Esophagus squamous epithelium (tissue), 5 donors: ENCODE measurements around the gene RNF112. TPM values are rescaled to one million over a fixed set of nuclear protein-coding genes. Genes with fewer than 3 reads are reported as not detected.
"Not testable (repeated sequence)": the region's sequence is repeated elsewhere in the genome, so short reads cannot be mapped to it uniquely, and the experiment has no call there.

Experiments used
- DNase-seq: peaks from one replicate; lab custom pipeline; 2025; lab: John Stamatoyannopoulos, UW
- H3K27ac ChIP-seq, 4 donors: fragments of 200-600 bp; sonication (generic); one replicate each; pipeline ENCODE4 v1.5.1; 2016 to 2019; ENCODE audit warnings: mild to moderate bottlenecking in 1 of 4
- H3K27me3 ChIP-seq, 4 donors: fragments of 200-600 bp; sonication (generic); 1 replicate in 3 of 4; 2 replicates in 1 of 4; pipeline versions ENCODE4 v1.5.1 to v1.6.0; 2017 to 2021; ENCODE audit warnings: antibody characterized with exemption in 1 of 4
- H3K36me3 ChIP-seq, 3 donors: fragments of 200-600 bp; sonication (generic); one replicate each; pipeline ENCODE4 v1.5.1; 2016 to 2019
- H3K4me1 ChIP-seq, 3 donors: fragments of 200-600 bp; sonication (generic); one replicate each; pipeline ENCODE4 v1.5.1; 2017 to 2019
- H3K4me3 ChIP-seq, 4 donors: fragments of 200-600 bp; sonication (generic); 1 replicate in 3 of 4; 2 replicates in 1 of 4; pipeline ENCODE4 v1.5.1; 2016 to 2019; ENCODE audit warnings: mild to moderate bottlenecking in 2 of 4, moderate library complexity in 1 of 4
- H3K9me3 ChIP-seq, 3 donors: fragments of 200-600 bp; sonication (generic); one replicate each; pipeline ENCODE4 v1.5.1; 2016 to 2019
- POLR2A ChIP-seq, 4 donors: fragments of 450-650 bp; IDR thresholded peaks; one replicate each; pipeline ENCODE4 v1.6.1; 2017; ENCODE audit warnings: antibody characterized with exemption in 4 of 4, mild to moderate bottlenecking in 4 of 4, moderate library complexity in 3 of 4
- WGBS, 2 donors: methylation state at CpG; one replicate each; pipeline ENCODE4 v1.1.5; 2018; 5-methylcytosine and 5-hydroxymethylcytosine counted together
- intact Hi-C: fragments of 100-400 bp; cut with DNase I; formaldehyde crosslinking; loops from one replicate; pipeline ENCODE4 v1.15.0; 2022
- small RNA-seq, 4 donors: library from RNA; depleted of rRNA; stranded (forward); fragments of <200 nt; gene quantifications; one replicate each; pipeline ENCODE3, GENCODE V24; 2016
- total RNA-seq, 4 donors: library from RNA; depleted of rRNA; stranded (reverse); fragments of >200 nt; gene quantifications; one replicate each; pipeline ENCODE4 v1.1.0, GENCODE V29; 2016
- TF ChIP-seq, protein P1 (sequence below), 6 experiments: fragments of 450-650 bp in 4 of 6; fragments of 200-600 bp in 2 of 6; sonication (generic) in 2 of 6; IDR thresholded peaks; one replicate each; pipeline ENCODE4 v1.5.1; 2016 to 2019; ENCODE audit warnings: antibody characterized with exemption in 6 of 6, mild to moderate bottlenecking in 4 of 6, moderate library complexity in 4 of 6
- donor health status: DM: yes; HTN: yes; CAD: no.

The RNF112 gene
- total RNA-seq, 4 donors from 2014 or later: 0.45 to 1.5 (median 0.92) TPM; not detected in 1

DNA sequence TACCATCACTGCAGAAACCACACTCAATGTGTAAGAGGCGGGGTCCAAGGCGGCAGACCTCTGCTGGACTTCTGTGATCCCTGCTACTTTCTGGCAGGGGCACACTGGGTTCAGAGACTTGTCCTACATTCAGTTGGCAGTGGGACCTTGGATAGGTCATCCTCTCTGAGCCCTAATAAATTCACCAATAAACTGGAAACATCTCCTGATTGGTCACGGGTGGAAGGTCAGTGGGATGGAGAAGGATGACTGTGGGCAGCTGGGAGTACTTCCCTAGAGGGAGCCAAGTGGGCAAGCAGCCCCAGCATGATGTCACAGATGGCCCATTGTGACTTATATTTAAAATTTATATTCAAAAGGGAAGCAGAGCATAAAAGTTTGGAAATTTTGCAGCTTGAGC lies 49.7 kb downstream of the RNF112 start:
- no peak overlapping the region for H3K27ac ChIP-seq
- H3K9me3 ChIP-seq: no peaks in the 10 kb centered on the region
- no peak for DNase-seq
- WGBS, 2 donors: 75 to 94% methylated on average over 3 of the region's 3 CpGs
- no peak for TF ChIP-seq POLR2A (IDR thresholded peaks at IDR 0.05)
- TF ChIP-seq, protein P1, sequence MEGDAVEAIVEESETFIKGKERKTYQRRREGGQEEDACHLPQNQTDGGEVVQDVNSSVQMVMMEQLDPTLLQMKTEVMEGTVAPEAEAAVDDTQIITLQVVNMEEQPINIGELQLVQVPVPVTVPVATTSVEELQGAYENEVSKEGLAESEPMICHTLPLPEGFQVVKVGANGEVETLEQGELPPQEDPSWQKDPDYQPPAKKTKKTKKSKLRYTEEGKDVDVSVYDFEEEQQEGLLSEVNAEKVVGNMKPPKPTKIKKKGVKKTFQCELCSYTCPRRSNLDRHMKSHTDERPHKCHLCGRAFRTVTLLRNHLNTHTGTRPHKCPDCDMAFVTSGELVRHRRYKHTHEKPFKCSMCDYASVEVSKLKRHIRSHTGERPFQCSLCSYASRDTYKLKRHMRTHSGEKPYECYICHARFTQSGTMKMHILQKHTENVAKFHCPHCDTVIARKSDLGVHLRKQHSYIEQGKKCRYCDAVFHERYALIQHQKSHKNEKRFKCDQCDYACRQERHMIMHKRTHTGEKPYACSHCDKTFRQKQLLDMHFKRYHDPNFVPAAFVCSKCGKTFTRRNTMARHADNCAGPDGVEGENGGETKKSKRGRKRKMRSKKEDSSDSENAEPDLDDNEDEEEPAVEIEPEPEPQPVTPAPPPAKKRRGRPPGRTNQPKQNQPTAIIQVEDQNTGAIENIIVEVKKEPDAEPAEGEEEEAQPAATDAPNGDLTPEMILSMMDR (IDR thresholded peaks at IDR 0.05): no peak
- no peaks in the 10 kb centered on the region for H3K27me3 ChIP-seq
- no peaks in the 10 kb centered on the region for H3K36me3 ChIP-seq
- H3K4me1 ChIP-seq: peaks cover 3 to 58% (median 26%) of the 10 kb centered on the region in 3 donors
- intact Hi-C loops: no loop called here
- no peak overlapping the region for H3K4me3 ChIP-seq

DNA sequence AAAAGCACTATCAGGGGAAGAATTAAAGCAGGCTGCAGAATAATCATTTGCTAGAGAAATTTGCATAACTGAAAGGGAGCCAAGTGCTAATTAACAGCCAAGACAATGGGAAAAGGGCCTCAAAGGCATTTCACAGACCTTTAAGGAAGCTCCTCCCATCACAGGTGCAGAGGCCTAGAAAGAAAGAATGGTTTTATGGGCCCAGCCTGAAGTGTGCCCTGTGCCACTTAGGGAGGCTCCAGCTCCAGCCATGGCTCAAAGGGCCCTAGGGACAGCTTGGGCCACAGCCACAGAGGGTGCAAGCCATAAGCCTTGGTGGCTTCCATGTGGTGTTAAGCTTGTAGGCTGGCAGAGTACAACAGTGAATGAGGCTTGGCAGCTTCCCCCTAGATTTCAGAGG lies 50.1 kb downstream of the RNF112 start:
- H3K36me3 ChIP-seq: no peaks in the 10 kb centered on the region
- no peak overlapping the region for H3K27ac ChIP-seq
- H3K4me1 ChIP-seq: peaks cover 3 to 59% (median 26%) of the 10 kb centered on the region in 3 donors
- no peak for TF ChIP-seq POLR2A (IDR thresholded peaks at IDR 0.05)
- TF ChIP-seq, protein P1 (IDR thresholded peaks at IDR 0.05): no peak
- intact Hi-C loops: no loop called here
- no peak for DNase-seq
- H3K4me3 ChIP-seq: no peak overlapping the region
- H3K9me3 ChIP-seq: no peaks in the 10 kb centered on the region
- no peaks in the 10 kb centered on the region for H3K27me3 ChIP-seq

DNA sequence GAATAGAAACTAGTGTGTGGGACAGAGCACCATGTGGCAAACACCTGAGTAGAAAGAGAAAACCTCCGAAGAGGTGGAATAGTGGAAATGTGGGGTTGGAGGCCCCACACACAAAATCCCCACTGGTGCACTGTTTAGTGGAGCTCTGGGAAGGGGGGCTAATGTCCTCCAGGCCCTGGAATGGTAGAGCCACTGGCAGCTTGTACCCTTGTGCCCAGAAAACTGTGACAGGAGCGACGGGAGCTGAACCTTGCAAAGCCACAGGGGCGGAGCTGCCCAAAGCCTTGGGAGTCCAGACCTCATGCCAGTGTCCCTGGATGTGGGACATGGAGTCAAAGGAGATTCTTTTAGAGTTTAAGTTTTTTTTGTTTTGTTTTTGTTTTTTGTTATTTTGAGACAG lies 50.6 kb downstream of the RNF112 start:
- intact Hi-C loops: no loop called here
- WGBS, 2 donors: 89 to 100% methylated on average over 4 of the region's 4 CpGs
- no peak for TF ChIP-seq POLR2A (IDR thresholded peaks at IDR 0.05)
- TF ChIP-seq, protein P1 (IDR thresholded peaks at IDR 0.05): no peak
- DNase-seq: no peak
- no peak overlapping the region for H3K4me3 ChIP-seq
- no peaks in the 10 kb centered on the region for H3K36me3 ChIP-seq
- H3K4me1 ChIP-seq: peaks cover 3 to 59% (median 26%) of the 10 kb centered on the region in 3 donors
- no peaks in the 10 kb centered on the region for H3K9me3 ChIP-seq
- no peaks in the 10 kb centered on the region for H3K27me3 ChIP-seq
- H3K27ac ChIP-seq: no peak overlapping the region

DNA sequence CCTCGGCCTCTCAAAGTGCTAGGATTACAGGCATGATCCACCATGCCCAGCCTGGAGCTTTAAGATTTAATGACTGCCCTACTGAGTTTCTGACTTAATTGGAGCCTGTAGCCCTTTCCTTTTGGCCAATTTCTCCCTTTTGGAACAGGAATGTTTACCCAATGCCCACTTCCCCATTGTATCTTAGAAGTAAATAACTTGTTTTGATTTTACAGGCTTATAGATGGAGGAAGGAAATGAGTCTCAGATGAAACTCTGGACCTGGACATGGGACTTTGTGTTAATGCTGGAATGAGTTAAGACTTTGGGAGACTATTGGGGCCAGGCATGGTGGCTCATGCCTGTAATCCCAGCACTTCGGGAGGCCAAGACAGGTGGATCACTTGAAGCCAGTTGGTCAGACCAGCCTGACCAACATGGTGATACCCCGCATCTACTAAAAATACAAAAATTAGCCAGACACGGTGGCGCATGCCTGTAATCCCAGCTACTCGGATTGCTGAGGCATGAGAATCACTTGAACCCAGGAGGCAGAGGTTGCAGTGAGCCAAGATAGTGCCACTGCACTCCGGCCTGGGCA lies 51.5 kb downstream of the RNF112 start:
- intact Hi-C loops, H3K4me3 ChIP-seq, H3K27me3 ChIP-seq, H3K36me3 ChIP-seq, H3K9me3 ChIP-seq, DNase-seq: not testable (repeated sequence)
- Histone ChIP-seq H3K4me1 (peaks cover 3 to 50% (median 26%) of the 10 kb centered on the region in 3 donors), H3K27ac (peak overlapping the region in 1 of 4 donors; percentile 69)
- WGBS, 2 donors: 84 to 92% methylated on average over 7 of the region's 7 CpGs

DNA sequence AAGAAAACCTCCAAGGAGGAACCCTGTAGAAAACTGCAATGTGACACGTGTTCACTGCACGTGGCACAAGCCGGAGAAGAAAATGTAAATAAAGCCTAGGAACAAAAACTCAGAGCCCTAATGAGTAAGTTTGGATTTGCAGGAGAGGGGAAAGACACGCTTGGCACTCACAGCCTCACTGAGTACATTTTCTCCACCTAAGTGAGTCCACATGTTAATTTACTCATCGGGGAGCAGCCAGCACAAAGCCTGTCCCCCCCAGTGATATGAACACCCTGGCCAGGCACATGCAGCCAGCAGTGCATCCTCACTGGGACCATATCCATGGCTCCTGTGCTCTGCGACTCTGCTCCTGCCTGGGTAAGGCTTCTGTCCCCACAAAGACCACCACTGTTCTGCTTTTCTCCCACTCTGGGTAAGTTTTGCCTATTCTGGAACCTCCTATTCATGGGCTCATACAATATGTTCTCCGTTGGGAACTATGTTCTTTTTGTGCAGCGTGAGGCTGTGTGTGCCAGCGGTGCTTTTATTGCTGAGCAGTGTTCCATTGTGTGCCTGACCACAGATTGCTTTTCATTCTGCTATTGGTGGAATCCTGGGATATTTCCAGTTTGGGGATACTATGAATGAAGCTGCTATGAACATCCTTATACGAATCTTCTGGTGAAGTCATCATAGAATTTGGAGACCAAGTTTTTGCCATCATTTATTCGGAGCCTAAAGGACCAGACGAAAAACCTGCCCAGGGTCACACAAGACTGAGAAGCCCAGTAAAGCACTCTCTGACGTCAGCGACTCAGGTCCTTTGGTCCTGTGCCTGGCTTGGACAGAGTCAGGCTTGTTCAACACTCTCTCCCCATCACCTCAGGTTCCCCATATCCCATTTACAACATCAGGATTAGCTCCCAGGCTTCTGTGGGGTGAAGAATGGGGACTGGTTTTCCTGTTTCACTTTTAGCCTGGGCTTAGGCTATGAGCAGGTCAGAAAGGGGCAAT lies 53.3 kb downstream of the RNF112 start:
- intact Hi-C loops: no loop called here
- Histone ChIP-seq H3K36me3 (no peaks in the 10 kb centered on the region), H3K9me3 (no peaks in the 10 kb centered on the region), H3K27ac (peak overlapping the region; percentile 21 to 76 (median 50)), H3K4me3 (no peak overlapping the region), H3K4me1 (peaks cover 3 to 45% (median 26%) of the 10 kb centered on the region in 3 donors), H3K27me3 (no peaks in the 10 kb centered on the region)
- no peak for TF ChIP-seq POLR2A (IDR thresholded peaks at IDR 0.05)
- TF ChIP-seq, protein P1 (IDR thresholded peaks at IDR 0.05): no peak
- no peak for DNase-seq
- WGBS, 2 donors: 46 to 50% methylated on average over 13 to 14 of the region's 14 CpGs

Small RNA genes within 50 kb of the gene (small RNA-seq; reads per million reads assigned to genes)
- 0 reads per million in 4 donors for gene RF00537

Other genes with a start within 250 kb of the RNF112 start
- 10 to 100 TPM; 24.2 to 61.4 (median 56.1) TPM for gene EPN2, start 173.9 kb upstream of the RNF112 start, total RNA-seq
- gene B9D1, start 48.5 kb upstream of the RNF112 start, total RNA-seq: 10 to 100 TPM in 3 of 4 donors, 1 to 10 TPM in 1; 9.2 to 24.5 (median 13.0) TPM
- 10 to 100 TPM; 22.6 to 39.7 (median 28.1) TPM for gene MAPK7, start 32.7 kb upstream of the RNF112 start, total RNA-seq
- gene MFAP4, start 24.0 kb upstream of the RNF112 start, total RNA-seq: 100 to 1,000 TPM in 1 of 4 donors, 10 to 100 TPM in 2, 1 to 10 TPM in 1; 4.3 to 365 (median 21.6) TPM
- gene SLC47A1, start 122.6 kb downstream of the RNF112 start, total RNA-seq: 1 to 10 TPM; 3.9 to 7.8 (median 7.3) TPM
- gene ALDH3A2, start 237.5 kb downstream of the RNF112 start, total RNA-seq: 100 to 1,000 TPM; 169 to 351 (median 305) TPM